ENCODE measurements around the gene FLVCR2. TPM values are rescaled to one million over a fixed set of nuclear protein-coding genes. Genes with fewer than 3 reads are reported as not detected.

The FLVCR2 gene
- total RNA-seq, 2 experiments from 2014 or later: 0.71 to 2.3 TPM

GRCh38 chr14:75553157-75553556, 25.3 kb upstream of the FLVCR2 start:
- ChIA-PET CTCF (interaction anchor here (0.8 to 1.7 kb wide), 3 partner anchors 13 to 64 kb away, joined by 3 to 4 read pairs (median 3); no protein-coding TSS in a partner anchor), POLR2A (interaction anchor here (1.0 to 1.5 kb wide), 2 partner anchors 10 to 29 kb away, joined by 3 read pairs; no protein-coding TSS in a partner anchor)
- TF ChIP-seq CTCF (IDR thresholded peaks at IDR 0.05): no peak
- Mint-ChIP-seq H3K36me3 (ENCODE audit: low read depth) (peaks cover 11% of the 10 kb centered on the region), H3K4me3 (no peak overlapping the region), H3K4me1 (ENCODE audit: low read depth) (peaks cover 7% of the 10 kb centered on the region), H3K27ac (no peak overlapping the region), H3K27me3 (no peaks in the 10 kb centered on the region), H3K9me3 (no peaks in the 10 kb centered on the region)
- intact Hi-C loops (cut with DNase I, micrococcal nuclease): no loop called here
- Histone ChIP-seq H3K27me3 (ENCODE audit: control insufficient read depth in 1 of 2, insufficient read depth in 2 of 2, low read length in 2 of 2) (no peaks in the 10 kb centered on the region), H3K9me3 (ENCODE audit: control insufficient read depth in 1 of 2, insufficient read depth in 1 of 2, low read length in 2 of 2) (peaks cover 0 to 3% of the 10 kb centered on the region in 2 experiments), H3K36me3 (ENCODE audit: insufficient read depth, low read length) (no peaks in the 10 kb centered on the region), H3K4me1 (ENCODE audit: insufficient read depth, low read length) (peaks cover 17% of the 10 kb centered on the region), H3K27ac (ENCODE audit: low read depth in 1 of 2, low read length in 2 of 2) (no peak overlapping the region), H3K4me3 (ENCODE audit: low read length) (no peak overlapping the region)
- no peak for ATAC-seq (ENCODE audit: poor library complexity)
- DNase-seq: no peak

GRCh38 chr14:75553761-75554364, 24.6 kb upstream of the FLVCR2 start:
- no peak for ATAC-seq (ENCODE audit: poor library complexity)
- Mint-ChIP-seq H3K27me3 (no peaks in the 10 kb centered on the region), H3K4me3 (no peak overlapping the region), H3K9me3 (no peaks in the 10 kb centered on the region), H3K36me3 (ENCODE audit: low read depth) (peaks cover 4% of the 10 kb centered on the region), H3K27ac (no peak overlapping the region), H3K4me1 (ENCODE audit: low read depth) (peaks cover 6% of the 10 kb centered on the region)
- Histone ChIP-seq H3K36me3 (ENCODE audit: insufficient read depth, low read length) (no peaks in the 10 kb centered on the region), H3K27ac (ENCODE audit: low read depth in 1 of 2, low read length in 2 of 2) (no peak overlapping the region), H3K27me3 (ENCODE audit: control insufficient read depth in 1 of 2, insufficient read depth in 2 of 2, low read length in 2 of 2) (no peaks in the 10 kb centered on the region), H3K4me1 (ENCODE audit: insufficient read depth, low read length) (peaks cover 17% of the 10 kb centered on the region), H3K9me3 (ENCODE audit: control insufficient read depth in 1 of 2, insufficient read depth in 1 of 2, low read length in 2 of 2) (peaks cover 0 to 3% of the 10 kb centered on the region in 2 experiments), H3K4me3 (ENCODE audit: low read length) (no peak overlapping the region)
- intact Hi-C loops (cut with DNase I, micrococcal nuclease): no loop called here
- no peak for TF ChIP-seq CTCF (IDR thresholded peaks at IDR 0.05)
- POLR2A ChIA-PET: interaction anchor here (1.5 kb wide), 1 partner anchor 30 kb away, joined by 3 read pairs; no protein-coding TSS in a partner anchor
- CTCF ChIA-PET: interaction anchor here (0.8 to 1.7 kb wide), 2 partner anchors 13 to 65 kb away, joined by 3 to 4 read pairs; no protein-coding TSS in a partner anchor
- no peak for DNase-seq

- DNase-seq: no peak
- Mint-ChIP-seq H3K27me3 (no peaks in the 10 kb centered on the region), H3K4me3 (no peak overlapping the region), H3K27ac (no peak overlapping the region), H3K4me1 (ENCODE audit: low read depth) (peaks cover 2% of the 10 kb centered on the region), H3K36me3 (ENCODE audit: low read depth) (no peaks in the 10 kb centered on the region), H3K9me3 (no peaks in the 10 kb centered on the region)
- H3K9me3 ChIP-seq (ENCODE audit: control insufficient read depth in 1 of 2, insufficient read depth in 1 of 2, low read length in 2 of 2): peaks cover 0 to 3% of the 10 kb centered on the region in 2 experiments
- H3K27ac ChIP-seq (ENCODE audit: low read depth in 1 of 2, low read length in 2 of 2): no peak overlapping the region
- no peak for TF ChIP-seq CTCF (IDR thresholded peaks at IDR 0.05)
- intact Hi-C loops (cut with DNase I, micrococcal nuclease): no loop called here
- ChIA-PET POLR2A (no interaction called here), CTCF (no interaction called here)
- H3K4me3 ChIP-seq (ENCODE audit: low read length): no peak overlapping the region
- ATAC-seq (ENCODE audit: poor library complexity): no peak
- H3K36me3 ChIP-seq (ENCODE audit: insufficient read depth, low read length): no peaks in the 10 kb centered on the region
- no peaks in the 10 kb centered on the region for H3K27me3 ChIP-seq (ENCODE audit: control insufficient read depth in 1 of 2, insufficient read depth in 2 of 2, low read length in 2 of 2)
- H3K4me1 ChIP-seq (ENCODE audit: insufficient read depth, low read length): peaks cover 11% of the 10 kb centered on the region
These were observed 23.9 kb upstream of the FLVCR2 start for GRCh38 chr14:75554482-75554881.
